IMR-90 (cell line): Measurements from ENCODE around the gene CPN1. TPM values are rescaled to one million over a fixed set of nuclear protein-coding genes. Genes with fewer than 3 reads are reported as not detected.

ENCODE experiments used
- ATAC-seq: fragments of 200-7000 bp; cut with Tn5 transposase; 2 replicates; pipeline ENCODE4 v1.9.1; 2020; ENCODE audit warnings: low read depth, mild to moderate bottlenecking, moderate library complexity
- BruUV-seq: library from RNA; stranded (reverse); fragments of 400-500 nt; replicated peaks from 2 replicates; lab custom pipeline; 2021; lab: Mats Ljungman, UMichigan
- CTCF ChIA-PET: fragments of 300-600 bp; formaldehyde crosslinking; extraction: SDS; loops from one replicate; lab custom pipeline; 2021; ENCODE audit warnings: antibody characterized with exemption; lab: Yijun Ruan, JAX
- POLR2A ChIA-PET: fragments of 300-600 bp; sonication (Branson Sonifier 250); formaldehyde crosslinking; loops from one replicate; lab custom pipeline; 2022; ENCODE audit warnings: antibody characterized with exemption; ENCODE audit not compliant: unreplicated experiment; lab: Charles Lee
- DNase-seq: peaks from one replicate; pipeline ENCODE4 v3.0.0; 2013
- H2AFZ ChIP-seq: replicated peaks from 2 replicates; pipeline ENCODE3; 2013; ENCODE audit warnings: low read length, mild to moderate bottlenecking; ENCODE audit not compliant: poor library complexity
- H2AK5ac ChIP-seq: 2 replicates; pipeline ENCODE4 v1.6.1; 2013; ENCODE audit warnings: low read depth, low read length, inconsistent platforms
- H2AK9ac ChIP-seq: replicated peaks from 2 replicates; pipeline ENCODE3; 2013; ENCODE audit warnings: mild to moderate bottlenecking, low read depth, low read length, moderate library complexity; ENCODE audit not compliant: poor library complexity
- H2BK120ac ChIP-seq: 2 replicates; pipeline ENCODE4 v1.6.1; 2013; ENCODE audit warnings: low read depth, low read length, inconsistent platforms
- H2BK15ac ChIP-seq: 3 replicates; pipeline ENCODE4 v1.6.1; 2013; ENCODE audit warnings: low read depth, low read length, inconsistent platforms
- H2BK20ac ChIP-seq: 2 replicates; pipeline ENCODE4 v1.6.1; 2013; ENCODE audit warnings: low read depth, mild to moderate bottlenecking, inconsistent platforms, low read length, moderate library complexity
- H2BK5ac ChIP-seq: 2 replicates; pipeline ENCODE4 v1.6.1; 2013; ENCODE audit warnings: mild to moderate bottlenecking, low read depth, low read length, inconsistent platforms; ENCODE audit not compliant: poor library complexity, severe bottlenecking
- H3K14ac ChIP-seq: replicated peaks from 2 replicates; pipeline ENCODE4 v1.6.1; 2013; ENCODE audit warnings: low read depth, low read length, inconsistent platforms
- H3K18ac ChIP-seq: 2 replicates; pipeline ENCODE4 v1.6.1; 2013; ENCODE audit warnings: low read depth, low read length, control low read depth
- H3K23ac ChIP-seq: 2 replicates; pipeline ENCODE4 v1.6.1; 2013; ENCODE audit warnings: low read depth, low read length, inconsistent platforms
- H3K27ac ChIP-seq: 2 replicates; pipeline ENCODE4 v1.5.1; 2013; ENCODE audit warnings: mild to moderate bottlenecking, control low read depth, low read length; ENCODE audit not compliant: insufficient read depth
- H3K27me3 ChIP-seq: 2 replicates; pipeline ENCODE4 v1.6.1; 2013; ENCODE audit warnings: low read length; ENCODE audit not compliant: control insufficient read depth, insufficient read depth
- H3K36me3 ChIP-seq: 2 replicates; pipeline ENCODE4 v1.6.1; 2013; ENCODE audit warnings: low read length, mixed read lengths; ENCODE audit not compliant: control insufficient read depth, insufficient read depth
- H3K4ac ChIP-seq: 2 replicates; pipeline ENCODE4 v1.6.1; 2013; ENCODE audit warnings: low read depth, low read length, inconsistent platforms
- H3K4me1 ChIP-seq: 2 replicates; pipeline ENCODE4 v1.6.1; 2013; ENCODE audit warnings: low read length, mixed read lengths; ENCODE audit not compliant: control insufficient read depth, insufficient read depth
- H3K4me2 ChIP-seq: 2 replicates; pipeline ENCODE4 v1.6.1; 2013; ENCODE audit warnings: low read depth, mild to moderate bottlenecking, control low read depth, low read length, moderate library complexity
- H3K4me3 ChIP-seq: 2 replicates; pipeline ENCODE4 v1.5.1; 2013; ENCODE audit warnings: low read depth, mild to moderate bottlenecking, control low read depth, low read length, moderate library complexity; ENCODE audit not compliant: insufficient read depth
- H3K56ac ChIP-seq: 2 replicates; pipeline ENCODE4 v1.6.1; 2013; ENCODE audit warnings: low read length, inconsistent platforms; ENCODE audit not compliant: insufficient read depth; ENCODE audit errors: extremely low read depth
- H3K79me1 ChIP-seq, 2 experiments: 2 replicates each; pipeline ENCODE4 v1.6.1; 2013; ENCODE audit warnings: low read length in 2 of 2, inconsistent platforms in 1 of 2, low read depth in 1 of 2
- H3K9ac ChIP-seq: 2 replicates; pipeline ENCODE4 v1.6.1; 2013; ENCODE audit warnings: low read depth, low read length, control low read depth
- H3K9me1 ChIP-seq: 2 replicates; pipeline ENCODE4 v1.6.1; 2013; ENCODE audit warnings: low read length, inconsistent platforms; ENCODE audit not compliant: insufficient read depth
- H3K9me3 ChIP-seq: 2 replicates; pipeline ENCODE4 v1.6.1; 2013; ENCODE audit warnings: low read length; ENCODE audit not compliant: control insufficient read depth, insufficient read depth
- H4K20me1 ChIP-seq: 2 replicates; pipeline ENCODE4 v1.6.1; 2013; ENCODE audit warnings: low read length, inconsistent platforms; ENCODE audit not compliant: insufficient read depth
- H4K5ac ChIP-seq: 2 replicates; pipeline ENCODE4 v1.6.1; 2013; ENCODE audit warnings: mild to moderate bottlenecking, low read depth, low read length, control low read depth
- H4K8ac ChIP-seq, 2 experiments: 2 replicates each; pipeline ENCODE4 v1.6.1; 2013; ENCODE audit warnings: low read depth in 2 of 2, low read length in 2 of 2, control low read depth in 1 of 2, inconsistent platforms in 1 of 2
- H4K91ac ChIP-seq: 2 replicates; pipeline ENCODE4 v1.6.1; 2013; ENCODE audit warnings: low read depth, low read length, inconsistent platforms; ENCODE audit not compliant: insufficient read depth
- FOS ChIP-seq: fragments of 150-350 bp; IDR thresholded peaks from 2 replicates; pipeline ENCODE4 v1.6.1; 2016; ENCODE audit warnings: low read depth, low read length
- MAZ ChIP-seq: IDR thresholded peaks from 2 replicates; pipeline ENCODE4 v1.6.1; 2012; ENCODE audit warnings: low read depth, mild to moderate bottlenecking, low read length, improper control_type of control experiment, moderate library complexity, borderline replicate concordance
- NFE2L2 ChIP-seq: fragments of 150-350 bp; IDR thresholded peaks from 2 replicates; pipeline ENCODE4 v1.6.1; 2016; ENCODE audit warnings: low read depth, mild to moderate bottlenecking, low read length
- SMC3 ChIP-seq: fragments of 150-350 bp; IDR thresholded peaks from 2 replicates; pipeline ENCODE4 v1.6.1; 2016; ENCODE audit warnings: low read depth, mild to moderate bottlenecking, antibody characterized with exemption, low read length, moderate library complexity
- WGBS, 2 experiments: methylation state at CpG; one replicate each; pipeline versions ENCODE4 v1.1.5 to v1.1.7; 2013; ENCODE audit warnings: missing lambda C conversion rate in 2 of 2; ENCODE audit not compliant: insufficient read length in 1 of 2; ENCODE audit errors: extremely low coverage in 2 of 2; 5-methylcytosine and 5-hydroxymethylcytosine counted together
- dilution Hi-C: fragments of 300-500 bp; cut with HindIII; formaldehyde crosslinking; loops from one replicate; pipeline ENCODE4 v1.14.3; 2018; ENCODE audit warnings: low sequenced_read_pairs; ENCODE audit not compliant: unreplicated experiment
- in situ Hi-C: fragments of 300-500 bp; cut with MboI; formaldehyde crosslinking; loops from 3 replicates; pipeline ENCODE4 v1.14.3; 2019; ENCODE audit warnings: low sequenced_read_pairs, inconsistent platforms, mixed read lengths
- intact Hi-C: fragments of 100-400 bp; cut with micrococcal nuclease; formaldehyde crosslinking; loops from 2 replicates; pipeline ENCODE4 v1.10.0; 2022
- polyA plus RNA-seq, 3 experiments: library from polyadenylated mRNA; depleted of rRNA; stranded (reverse); fragments of >200 nt; gene quantifications; 2 replicates each; pipeline ENCODE4 v1.2.3, GENCODE V29; 2012; ENCODE audit warnings: low replicate concordance in 1 of 3
- total RNA-seq: library from RNA; depleted of rRNA; stranded (reverse); fragments of >200 nt; gene quantifications from 2 replicates; pipeline ENCODE4 v1.2.3, GENCODE V29; 2012

Gene CPN1
- total and polyA plus RNA-seq, 2 of the 4 experiments (the other 2 are of a cell fraction), result not detected

- Histone ChIP-seq H2BK20ac (no peak overlapping the region), H4K20me1 (no peaks in the 10 kb centered on the region), H4K8ac (no peak overlapping the region), H3K36me3 (no peaks in the 10 kb centered on the region), H2AFZ (no peak overlapping the region), H2BK120ac (no peak overlapping the region), H3K27me3 (peaks cover 9% of the 10 kb centered on the region), H3K4ac (no peak overlapping the region), H4K5ac (no peak overlapping the region), H3K9ac (no peak overlapping the region), H3K4me3 (no peak overlapping the region), H3K4me2 (no peak overlapping the region), H3K9me1 (no peaks in the 10 kb centered on the region), H2BK5ac (no peak overlapping the region), H2AK9ac (no peak overlapping the region), H3K79me1 (no peaks in the 10 kb centered on the region), H3K23ac (no peak overlapping the region), H3K56ac (no peak overlapping the region), H3K18ac (no peak overlapping the region), H3K4me1 (no peaks in the 10 kb centered on the region), H3K9me3 (no peaks in the 10 kb centered on the region), H3K27ac (no peak overlapping the region), H2BK15ac (no peak overlapping the region), H4K91ac (no peak overlapping the region), H2AK5ac (no peak overlapping the region), H3K14ac (no peak overlapping the region)
- ChIA-PET POLR2A (no interaction called here), CTCF (no interaction called here)
- intact Hi-C loops (no loop called here), in situ Hi-C loops (no loop called here), dilution Hi-C loops (no loop called here)
- no TSS peak for BruUV-seq
- WGBS, 2 experiments, result no CpG with 5 or more reads among the region's 11 CpGs
- TF ChIP-seq FOS, result no peak
- no peak for TF ChIP-seq NFE2L2
- TF ChIP-seq SMC3, result no peak
- TF ChIP-seq MAZ, result no peak
- ATAC-seq, result no peak
- DNase-seq, result no peak
These were observed 25.2 kb upstream of the CPN1 start for GRCh38 chr10:100106865-100107264.
